Stimulated activated CD8-positive, alpha-beta memory T cell treated with anti-CD3 and anti-CD28 coated beads, Interleukin-12 subunit alpha, Interleukin-12 subunit beta, amount 100 ng/mL, for 24 hours (primary cell): ENCODE measurements around the gene METTL9.
"Not testable (repeated sequence)": the region's sequence is repeated elsewhere in the genome, so short reads cannot be mapped to it uniquely, and the experiment has no call there.

Source experiments
- DNase-seq: peaks from one replicate; pipeline ENCODE4 v3.0.0-alpha.2; 2020; ENCODE audit errors: extremely low read depth

Gene METTL9

GRCh38 chr16:21659124-21659523, 59.7 kb downstream of the METTL9 start:
- no peak for DNase-seq

- DNase-seq: no peak
Observed at GRCh38 chr16:21663889-21664647, 64.7 kb downstream of the METTL9 start, which contains the start of gene OTOA. OTOA (plus strand) TSS chr16:21663968; CDS start chr16:21678515, 14,547 bp downstream.

GRCh38 chr16:21664801-21665492, 65.6 kb downstream of the METTL9 start:
- no peak for DNase-seq

- DNase-seq: no peak
Observed at GRCh38 chr16:21666772-21667171, 67.4 kb downstream of the METTL9 start.

- DNase-seq: no peak
Observed at GRCh38 chr16:21667575-21667974, 68.2 kb downstream of the METTL9 start.

GRCh38 chr16:21673469-21673868, 74.1 kb downstream of the METTL9 start:
- DNase-seq: no peak

- not testable (repeated sequence) for DNase-seq
Observed at GRCh38 chr16:21674456-21674855, 75.1 kb downstream of the METTL9 start.

GRCh38 chr16:21680714-21681113, 81.3 kb downstream of the METTL9 start:
- not testable (repeated sequence) for DNase-seq

GRCh38 chr16:21683184-21683583, 83.8 kb downstream of the METTL9 start:
- DNase-seq: no peak

- no peak for DNase-seq
Observed at GRCh38 chr16:21684199-21684598, 84.8 kb downstream of the METTL9 start.

- DNase-seq: no peak
Observed at GRCh38 chr16:21685034-21685455, 85.7 kb downstream of the METTL9 start.

GRCh38 chr16:21689107-21689506, 89.7 kb downstream of the METTL9 start:
- no peak for DNase-seq

GRCh38 chr16:21690967-21691366, 91.6 kb downstream of the METTL9 start:
- not testable (repeated sequence) for DNase-seq

GRCh38 chr16:21694609-21695008, 95.2 kb downstream of the METTL9 start:
- no peak for DNase-seq

- no peak for DNase-seq
Observed at GRCh38 chr16:21697032-21697431, 97.7 kb downstream of the METTL9 start.

- no peak for DNase-seq
Observed at GRCh38 chr16:21698169-21699032, 99.0 kb downstream of the METTL9 start.

GRCh38 chr16:21701271-21701670, 101.9 kb downstream of the METTL9 start:
- no peak for DNase-seq

GRCh38 chr16:21702276-21702675, 102.9 kb downstream of the METTL9 start:
- DNase-seq: no peak

GRCh38 chr16:21703156-21703555, 103.8 kb downstream of the METTL9 start:
- no peak for DNase-seq

GRCh38 chr16:21703589-21704174, 104.3 kb downstream of the METTL9 start:
- no peak for DNase-seq

- no peak for DNase-seq
Observed at GRCh38 chr16:21704266-21704665, 104.9 kb downstream of the METTL9 start.

GRCh38 chr16:21704733-21705132, 105.4 kb downstream of the METTL9 start:
- DNase-seq: no peak
